Fibroblast of villous mesenchyme (primary cell): Measurements from ENCODE around the gene CCDC126. TPM values are rescaled to one million over a fixed set of nuclear protein-coding genes. Genes with fewer than 3 reads are reported as not detected.

ENCODE experiments used
- DNase-seq: peaks from one replicate; pipeline ENCODE4 v3.0.0-alpha.2; 2010; ENCODE audit warnings: low read depth
- H3K4me3 ChIP-seq: 2 replicates; pipeline ENCODE4 v1.5.1; 2011; ENCODE audit warnings: low read depth, mild to moderate bottlenecking, low read length
- total RNA-seq: library from RNA; depleted of rRNA; stranded (reverse); fragments of >200 nt; gene quantifications from 2 replicates; pipeline ENCODE4 v1.2.3, GENCODE V29; 2012
- TF ChIP-seq, protein P1 (sequence below): IDR thresholded peaks from 2 replicates; pipeline ENCODE4 v1.5.1; 2012; ENCODE audit warnings: low read depth, mild to moderate bottlenecking, low read length; ENCODE audit not compliant: insufficient read depth

Gene CCDC126
- total RNA-seq, 1 donor = 15.5 TPM

DNA sequence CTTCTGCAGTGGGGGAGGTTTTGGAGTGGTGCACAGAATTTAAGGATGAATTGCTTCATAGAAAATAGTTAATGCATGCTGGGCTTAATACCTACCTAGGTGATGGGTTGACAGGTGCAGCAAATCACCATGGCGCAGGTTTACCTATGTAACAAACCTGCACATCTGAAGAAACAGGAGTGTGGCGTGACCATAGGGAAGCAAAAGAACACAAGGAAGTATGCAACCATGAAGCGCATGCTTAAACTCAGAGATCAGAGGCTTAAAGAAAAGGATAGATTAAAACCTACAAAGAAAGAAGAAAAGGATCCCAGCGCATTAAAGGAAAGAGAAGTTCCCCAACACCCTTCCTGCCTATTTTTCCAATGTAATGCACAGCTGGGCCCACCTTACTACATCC is 22.0 kb downstream of the CCDC126 start:
- no peak for DNase-seq
- TF ChIP-seq, protein P1, sequence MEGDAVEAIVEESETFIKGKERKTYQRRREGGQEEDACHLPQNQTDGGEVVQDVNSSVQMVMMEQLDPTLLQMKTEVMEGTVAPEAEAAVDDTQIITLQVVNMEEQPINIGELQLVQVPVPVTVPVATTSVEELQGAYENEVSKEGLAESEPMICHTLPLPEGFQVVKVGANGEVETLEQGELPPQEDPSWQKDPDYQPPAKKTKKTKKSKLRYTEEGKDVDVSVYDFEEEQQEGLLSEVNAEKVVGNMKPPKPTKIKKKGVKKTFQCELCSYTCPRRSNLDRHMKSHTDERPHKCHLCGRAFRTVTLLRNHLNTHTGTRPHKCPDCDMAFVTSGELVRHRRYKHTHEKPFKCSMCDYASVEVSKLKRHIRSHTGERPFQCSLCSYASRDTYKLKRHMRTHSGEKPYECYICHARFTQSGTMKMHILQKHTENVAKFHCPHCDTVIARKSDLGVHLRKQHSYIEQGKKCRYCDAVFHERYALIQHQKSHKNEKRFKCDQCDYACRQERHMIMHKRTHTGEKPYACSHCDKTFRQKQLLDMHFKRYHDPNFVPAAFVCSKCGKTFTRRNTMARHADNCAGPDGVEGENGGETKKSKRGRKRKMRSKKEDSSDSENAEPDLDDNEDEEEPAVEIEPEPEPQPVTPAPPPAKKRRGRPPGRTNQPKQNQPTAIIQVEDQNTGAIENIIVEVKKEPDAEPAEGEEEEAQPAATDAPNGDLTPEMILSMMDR = no peak
- H3K4me3 ChIP-seq = no peak overlapping the region

DNA sequence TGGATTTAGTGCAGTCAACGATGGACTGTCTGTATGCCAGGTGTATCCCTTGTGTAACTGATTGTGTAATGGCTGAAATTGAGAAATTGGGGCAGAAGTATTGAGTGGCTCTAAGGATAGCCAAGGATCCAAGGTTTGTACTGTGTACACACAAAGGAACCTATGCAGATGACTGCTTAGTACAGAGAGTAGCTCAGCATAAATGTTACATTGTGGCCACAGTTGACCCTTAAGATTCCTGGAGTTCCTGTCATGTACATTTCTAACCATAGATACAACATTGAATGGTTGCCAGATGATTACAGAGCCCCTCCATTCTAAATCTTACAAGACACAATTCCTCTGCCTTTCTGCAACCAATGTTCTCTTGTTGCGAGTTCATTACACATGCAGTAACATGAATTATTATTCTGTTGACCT is 25.3 kb downstream of the CCDC126 start:
- DNase-seq = peak; percentile 22
- TF ChIP-seq, protein P1 = no peak
- no peak overlapping the region for H3K4me3 ChIP-seq

DNA sequence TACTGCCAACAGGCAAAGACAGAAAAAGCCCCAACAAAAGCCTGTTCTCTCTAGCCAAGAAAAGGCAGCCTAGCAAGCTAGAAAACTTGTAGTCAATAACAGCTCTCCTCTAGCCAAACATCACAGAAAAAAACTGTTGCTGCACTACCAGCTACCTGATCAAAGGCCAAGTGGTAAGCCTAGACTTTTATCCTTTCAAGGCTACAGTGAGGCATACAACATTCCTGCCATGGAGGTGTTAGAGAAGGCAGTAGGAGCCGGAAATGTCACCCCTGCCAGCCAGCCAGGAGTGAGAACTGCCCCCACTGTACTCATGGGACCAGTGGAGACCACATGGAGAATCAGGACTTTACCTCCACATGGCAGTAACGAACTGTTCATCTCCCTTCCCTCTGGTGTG is 31.2 kb downstream of the CCDC126 start:
- DNase-seq = no peak
- TF ChIP-seq, protein P1 = no peak
- H3K4me3 ChIP-seq = no peak overlapping the region

DNA sequence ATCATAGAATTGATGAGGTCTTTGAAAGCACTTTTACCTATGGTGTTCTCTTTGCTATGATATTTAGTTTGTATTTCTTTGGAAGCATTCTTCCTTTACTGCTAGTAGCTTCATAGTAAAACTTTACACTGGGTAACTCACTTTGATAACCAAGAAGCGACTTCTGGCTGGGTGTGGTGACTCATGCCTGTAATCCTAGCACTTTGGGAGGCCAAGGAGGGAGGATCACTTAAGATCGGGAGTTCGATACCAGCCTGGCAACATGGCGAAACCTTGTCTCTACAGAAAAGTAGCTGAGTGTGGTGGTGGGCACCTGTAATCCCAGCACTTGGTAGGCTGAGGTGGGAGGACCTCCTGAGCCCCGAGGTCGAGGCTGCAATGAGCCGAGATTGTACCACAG is 36.2 kb downstream of the CCDC126 start:
- TF ChIP-seq, protein P1 = no peak
- H3K4me3 ChIP-seq = no peak overlapping the region
- no peak for DNase-seq

DNA sequence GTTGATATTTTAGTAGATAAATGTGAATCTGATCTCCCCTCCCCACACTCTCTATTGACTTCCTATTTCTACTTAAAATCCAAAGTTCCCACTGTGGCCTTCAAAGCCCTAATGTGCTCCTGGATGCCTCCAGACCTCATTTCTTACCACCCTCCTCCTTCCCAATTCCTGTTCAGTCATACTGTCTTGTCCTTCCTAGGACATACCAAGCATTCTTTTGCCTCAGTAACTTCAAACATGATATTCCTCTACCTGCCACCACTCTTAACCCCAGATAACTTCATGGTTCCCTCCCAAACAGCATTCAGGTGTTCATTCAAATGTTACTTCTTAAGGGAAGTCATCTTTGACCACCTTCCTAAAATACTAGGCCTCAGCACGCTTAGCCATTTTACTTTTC is 48.6 kb downstream of the CCDC126 start:
- TF ChIP-seq, protein P1 = no peak
- no peak overlapping the region for H3K4me3 ChIP-seq
- no peak for DNase-seq

DNA sequence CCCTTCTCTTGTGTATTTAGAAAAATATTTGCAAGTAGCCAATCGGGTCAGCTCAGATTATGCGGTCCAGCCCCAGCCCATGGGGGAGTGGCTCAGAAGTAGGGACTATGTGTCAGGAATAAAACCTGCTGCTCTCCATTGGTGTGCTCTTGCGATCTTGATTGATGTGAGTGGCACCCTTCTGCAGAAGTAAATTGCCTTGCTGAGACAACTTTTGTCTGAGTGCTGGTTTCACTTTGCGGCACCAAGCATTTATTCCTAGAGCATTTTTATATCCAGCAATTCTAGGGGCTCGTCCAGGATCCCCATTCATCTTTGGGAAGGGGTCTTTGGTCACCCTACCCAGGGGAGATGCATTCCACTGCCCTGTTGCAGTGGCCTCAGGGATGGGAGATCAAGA is 56.8 kb downstream of the CCDC126 start:
- TF ChIP-seq, protein P1 = no peak
- no peak for DNase-seq
- H3K4me3 ChIP-seq = no peak overlapping the region

DNA sequence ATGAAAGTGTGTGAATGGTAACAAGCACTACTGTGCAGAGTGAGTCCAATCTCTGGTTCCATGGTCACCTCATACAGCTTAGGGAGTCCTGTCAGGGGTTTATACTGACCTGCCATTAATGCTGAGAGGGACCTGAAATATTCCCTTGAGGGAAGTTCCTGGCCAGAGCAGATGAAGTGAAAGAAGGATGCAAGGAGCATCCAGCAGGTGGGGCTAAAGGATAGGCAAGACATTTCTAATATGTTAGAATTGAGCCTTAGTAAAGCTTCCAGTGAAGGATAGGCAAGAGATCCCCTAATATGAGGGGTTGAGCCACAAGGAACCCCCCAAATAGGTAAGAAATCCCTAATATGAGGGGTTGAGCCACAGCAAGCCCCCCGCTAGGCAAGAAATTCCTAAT is 57.3 kb downstream of the CCDC126 start:
- TF ChIP-seq, protein P1 = peak; percentile 41
- no peak overlapping the region for H3K4me3 ChIP-seq
- peak; percentile 23 for DNase-seq
